ENCODE results near the gene SCGB1D2. TPM values are rescaled to one million over a fixed set of nuclear protein-coding genes. Genes with fewer than 3 reads are reported as not detected.

The SCGB1D2 gene
- total and polyA plus RNA-seq, 2 of the 4 experiments (the other 2 are of a cell fraction) = not detected

GRCh38 chr11:62273789-62274275 is 31.8 kb downstream of the SCGB1D2 start:
- intact Hi-C loops (cut with micrococcal nuclease) (no loop called here), in situ Hi-C loops (cut with MboI; ENCODE audit: low sequenced_read_pairs) (no loop called here), dilution Hi-C loops (cut with HindIII; ENCODE audit: low sequenced_read_pairs, unreplicated experiment) (no loop called here)
- ChIA-PET POLR2A (ENCODE audit: unreplicated experiment) (no interaction called here), CTCF (no interaction called here)
- Histone ChIP-seq H3K4ac (ENCODE audit: low read depth, low read length) (no peak overlapping the region), H4K91ac (ENCODE audit: insufficient read depth, low read depth, low read length) (no peak overlapping the region), H4K5ac (ENCODE audit: low read depth, low read length) (no peak overlapping the region), H3K27ac (ENCODE audit: insufficient read depth, low read length) (no peak overlapping the region), H3K9me3 (ENCODE audit: control insufficient read depth, insufficient read depth, low read length) (no peaks in the 10 kb centered on the region), H3K27me3 (ENCODE audit: control insufficient read depth, insufficient read depth, low read length) (no peaks in the 10 kb centered on the region; the same call in 1 of the 2 replicates), H2AK9ac (replicated peaks; ENCODE audit: low read depth, low read length, poor library complexity) (no peak overlapping the region), H3K18ac (ENCODE audit: low read depth, low read length) (no peak overlapping the region), H3K9ac (ENCODE audit: low read depth, low read length) (no peak overlapping the region), H2BK5ac (ENCODE audit: low read depth, low read length, poor library complexity, severe bottlenecking) (no peak overlapping the region), H4K8ac (ENCODE audit: low read depth in 2 of 2, low read length in 2 of 2) (no peak overlapping the region), H3K56ac (ENCODE audit: extremely low read depth, insufficient read depth, low read length) (no peak overlapping the region), H2AFZ (replicated peaks; ENCODE audit: low read length, poor library complexity) (no peak overlapping the region), H3K4me2 (ENCODE audit: low read depth, low read length) (no peak overlapping the region), H3K79me1 (ENCODE audit: low read depth in 1 of 2, low read length in 2 of 2) (no peaks in the 10 kb centered on the region), H3K9me1 (ENCODE audit: insufficient read depth, low read length) (no peaks in the 10 kb centered on the region), H4K20me1 (ENCODE audit: insufficient read depth, low read length) (no peaks in the 10 kb centered on the region), H3K23ac (ENCODE audit: low read depth, low read length) (no peak overlapping the region), H2BK20ac (ENCODE audit: low read depth, low read length) (no peak overlapping the region), H3K36me3 (ENCODE audit: control insufficient read depth, insufficient read depth, low read length) (no peaks in the 10 kb centered on the region), H2BK15ac (ENCODE audit: low read depth, low read length) (no peak overlapping the region), H3K4me3 (ENCODE audit: insufficient read depth, low read depth, low read length) (no peak overlapping the region), H3K14ac (replicated peaks; ENCODE audit: low read depth, low read length) (no peak overlapping the region), H2BK120ac (ENCODE audit: low read depth, low read length) (no peak overlapping the region), H3K4me1 (ENCODE audit: control insufficient read depth, insufficient read depth, low read length) (no peaks in the 10 kb centered on the region), H2AK5ac (ENCODE audit: low read depth, low read length) (no peak overlapping the region)
- WGBS, 2 experiments (ENCODE audit: extremely low coverage in 2 of 2, insufficient read length in 1 of 2) = no CpG with 5 or more reads among the region's 7 CpGs
- no peak for TF ChIP-seq ELK1 (IDR thresholded peaks at IDR 0.05; ENCODE audit: borderline replicate concordance, low read depth, low read length)
- no peak for TF ChIP-seq BHLHE40 (IDR thresholded peaks at IDR 0.05; ENCODE audit: low read depth, low read length)
- no peak for TF ChIP-seq RAD21 (IDR thresholded peaks at IDR 0.05; ENCODE audit: low read length)
- TF ChIP-seq CEBPB (IDR thresholded peaks at IDR 0.05; ENCODE audit: low read depth, low read length) = no peak
- no peak for TF ChIP-seq MXI1 (IDR thresholded peaks at IDR 0.05; ENCODE audit: borderline replicate concordance, low read depth, low read length)
- no peak for TF ChIP-seq MAZ (IDR thresholded peaks at IDR 0.05; ENCODE audit: borderline replicate concordance, low read depth, low read length)
- no peak for TF ChIP-seq MAFK (IDR thresholded peaks at IDR 0.05; ENCODE audit: low read depth, low read length)
- BruUV-seq (replicated peaks) = no TSS peak
- DNase-seq (no peak), ATAC-seq (ENCODE audit: low read depth) (no peak)

Measured in IMR-90 (cell line).